Tibial nerve (tissue), 3 donors: ENCODE measurements around the gene KDM4B.

Source experiments
- POLR2A ChIP-seq, 2 donors: fragments of 450-650 bp; IDR thresholded peaks; one replicate each; pipeline ENCODE4 v1.6.1; 2017; ENCODE audit warnings: antibody characterized with exemption in 2 of 2, mild to moderate bottlenecking in 2 of 2, moderate library complexity in 2 of 2
- TF ChIP-seq, protein P1 (sequence below), 5 experiments: fragments of 200-600 bp in 3 of 5; fragments of 450-650 bp in 2 of 5; sonication (generic) in 3 of 5; IDR thresholded peaks; one replicate each; pipeline ENCODE4 v1.5.1; 2016 to 2019; ENCODE audit warnings: antibody characterized with exemption in 5 of 5, mild to moderate bottlenecking in 3 of 5, moderate library complexity in 2 of 5

DNA sequence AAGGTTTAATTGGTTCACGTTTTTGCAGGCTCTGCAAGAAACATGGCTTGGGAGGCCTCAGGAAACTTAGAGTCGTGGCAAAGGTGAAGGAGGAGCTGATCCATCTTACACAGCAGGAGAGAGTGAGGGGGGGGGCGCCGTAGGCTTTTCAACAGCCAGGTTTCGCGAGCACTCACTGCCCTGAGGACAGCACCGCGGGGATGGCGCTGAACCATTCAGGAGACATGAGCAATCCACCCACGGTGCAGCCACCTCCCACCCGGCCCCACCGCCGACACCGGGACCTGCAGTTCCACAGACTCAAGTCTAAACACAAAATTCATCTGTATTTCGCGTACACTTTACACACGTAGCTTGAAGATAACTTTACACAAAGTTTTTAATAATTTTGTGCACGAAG lies 73.6 kb downstream of the KDM4B start:
- TF ChIP-seq, protein P1, sequence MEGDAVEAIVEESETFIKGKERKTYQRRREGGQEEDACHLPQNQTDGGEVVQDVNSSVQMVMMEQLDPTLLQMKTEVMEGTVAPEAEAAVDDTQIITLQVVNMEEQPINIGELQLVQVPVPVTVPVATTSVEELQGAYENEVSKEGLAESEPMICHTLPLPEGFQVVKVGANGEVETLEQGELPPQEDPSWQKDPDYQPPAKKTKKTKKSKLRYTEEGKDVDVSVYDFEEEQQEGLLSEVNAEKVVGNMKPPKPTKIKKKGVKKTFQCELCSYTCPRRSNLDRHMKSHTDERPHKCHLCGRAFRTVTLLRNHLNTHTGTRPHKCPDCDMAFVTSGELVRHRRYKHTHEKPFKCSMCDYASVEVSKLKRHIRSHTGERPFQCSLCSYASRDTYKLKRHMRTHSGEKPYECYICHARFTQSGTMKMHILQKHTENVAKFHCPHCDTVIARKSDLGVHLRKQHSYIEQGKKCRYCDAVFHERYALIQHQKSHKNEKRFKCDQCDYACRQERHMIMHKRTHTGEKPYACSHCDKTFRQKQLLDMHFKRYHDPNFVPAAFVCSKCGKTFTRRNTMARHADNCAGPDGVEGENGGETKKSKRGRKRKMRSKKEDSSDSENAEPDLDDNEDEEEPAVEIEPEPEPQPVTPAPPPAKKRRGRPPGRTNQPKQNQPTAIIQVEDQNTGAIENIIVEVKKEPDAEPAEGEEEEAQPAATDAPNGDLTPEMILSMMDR (IDR thresholded peaks at IDR 0.05) = no peak
- no peak for TF ChIP-seq POLR2A (IDR thresholded peaks at IDR 0.05)
